Ureter (tissue), 1 donor: Measurements from ENCODE around the gene MAP3K14. TPM values are rescaled to one million over a fixed set of nuclear protein-coding genes. Genes with fewer than 3 reads are reported as not detected.

Experiments
- DNase-seq: peaks from one replicate; pipeline ENCODE4 v3.0.0-alpha.2; 2020; ENCODE audit warnings: low spot score
- total RNA-seq: library from RNA; stranded (reverse); gene quantifications from one replicate; pipeline ENCODE4 v1.2.4, GENCODE V29; 2023
- donor health status: DM: yes; HTN: yes; CAD: no.

The MAP3K14 gene
- total RNA-seq, 1 donor from 2014 or later: 18.7 TPM

GRCh38 chr17:45235416-45236281 lies 81.2 kb downstream of the MAP3K14 start:
- DNase-seq: no peak

GRCh38 chr17:45234641-45235415 lies 82.0 kb downstream of the MAP3K14 start:
- DNase-seq: no peak

DNA sequence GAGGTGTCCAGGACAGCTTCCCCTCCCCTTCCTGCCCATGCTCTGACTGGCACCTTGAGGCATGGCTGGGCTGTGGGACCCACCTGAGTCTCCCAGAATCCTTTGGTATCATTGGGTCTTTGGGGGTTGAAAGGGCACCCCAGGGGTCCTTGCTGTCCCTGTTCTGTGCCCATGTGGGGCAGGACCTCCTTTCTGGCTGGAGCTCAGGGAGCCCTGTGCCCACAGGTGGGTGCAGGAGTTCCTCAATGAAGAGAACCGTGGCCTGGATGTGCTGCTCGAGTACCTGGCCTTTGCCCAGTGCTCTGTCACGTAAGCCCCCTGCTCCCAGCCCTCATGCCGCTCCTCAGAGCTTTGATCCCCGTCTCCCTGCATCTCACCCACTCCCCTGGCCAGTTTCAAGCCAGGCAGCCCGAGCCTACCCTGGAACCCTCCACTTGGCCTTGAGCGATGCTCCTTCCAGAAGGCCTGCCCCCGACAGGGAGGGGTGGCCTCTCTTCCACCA lies 83.3 kb downstream of the MAP3K14 start:
- no peak for DNase-seq

DNA sequence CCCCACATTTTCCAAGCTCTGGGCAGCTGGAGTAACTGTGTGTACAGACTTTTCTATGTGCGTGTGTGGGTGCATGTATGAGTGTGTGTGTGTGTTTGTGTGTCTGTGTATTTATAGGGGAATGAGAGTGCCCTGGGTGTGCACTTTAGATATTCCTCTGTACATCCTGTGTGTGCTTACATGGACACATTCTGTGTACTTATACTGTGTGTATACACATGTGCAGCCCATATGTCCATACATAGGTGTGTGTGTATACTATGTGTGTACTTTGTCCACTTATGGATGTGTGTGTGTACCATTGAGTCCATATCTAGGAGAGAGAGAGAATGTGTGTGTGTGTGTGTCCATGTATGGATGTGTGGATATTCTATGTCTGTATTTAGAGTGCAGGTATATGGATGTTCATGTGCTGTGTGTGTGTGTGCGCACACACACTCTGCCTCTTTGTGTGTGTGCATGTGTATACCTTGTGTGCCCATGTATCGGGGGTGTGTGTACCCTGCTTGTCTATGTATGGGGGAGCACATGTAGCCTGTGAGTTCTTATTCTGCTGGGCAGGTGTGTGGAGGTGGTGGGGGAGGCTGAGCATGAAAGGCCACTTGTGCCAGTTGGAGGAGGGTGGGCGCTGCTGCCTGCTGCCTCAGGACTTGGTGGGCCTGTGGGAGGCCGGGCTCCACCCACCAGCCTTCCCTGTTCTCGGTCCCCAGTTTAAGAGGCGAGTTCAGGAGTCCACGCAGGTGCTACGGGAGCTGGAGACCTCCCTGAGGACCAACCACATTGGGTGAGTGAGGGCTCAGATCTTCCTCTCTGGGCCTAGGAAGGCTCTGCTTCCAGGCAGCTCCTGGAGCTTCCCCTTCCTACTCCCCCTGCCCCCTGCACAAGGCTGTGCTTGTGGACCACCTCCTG lies 84.1 kb downstream of the MAP3K14 start:
- DNase-seq: no peak

- no peak for DNase-seq
Observed at GRCh38 chr17:45231481-45232116, 85.2 kb downstream of the MAP3K14 start.

DNA sequence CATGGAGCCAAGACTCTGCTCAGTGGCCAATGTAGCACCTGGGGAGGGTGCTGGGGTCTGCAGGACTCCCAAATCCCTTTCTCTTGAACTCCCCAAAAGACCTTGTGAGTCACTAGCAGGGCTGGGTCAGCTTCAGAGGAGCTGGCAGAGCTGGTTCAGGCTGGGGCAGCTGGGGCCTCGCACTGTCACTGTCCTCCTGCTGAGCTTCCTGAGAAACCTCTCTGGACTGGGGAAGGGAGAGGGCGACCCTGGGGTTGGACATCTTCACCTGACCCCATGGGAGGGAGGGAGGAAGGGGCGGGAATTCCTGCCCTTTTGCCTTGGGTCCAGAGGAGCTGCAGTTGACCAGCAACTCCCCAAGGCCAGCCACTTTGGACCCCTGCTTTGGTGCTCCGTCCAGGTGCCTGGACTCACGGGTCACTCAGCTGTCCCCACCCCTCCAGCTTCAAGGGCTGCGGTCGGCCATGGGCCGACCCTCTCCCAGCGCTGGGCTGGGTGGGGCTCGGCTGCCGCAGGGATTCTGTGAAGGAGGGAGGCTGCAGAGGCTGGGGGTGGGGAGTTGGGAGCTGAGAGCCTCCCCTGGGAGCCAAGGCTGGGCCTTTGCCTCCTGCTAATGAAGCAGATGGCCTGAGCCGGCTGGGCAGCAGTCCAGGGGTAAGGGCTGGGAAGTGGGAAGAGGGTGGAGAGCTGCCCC lies 85.9 kb downstream of the MAP3K14 start:
- DNase-seq: no peak

DNA sequence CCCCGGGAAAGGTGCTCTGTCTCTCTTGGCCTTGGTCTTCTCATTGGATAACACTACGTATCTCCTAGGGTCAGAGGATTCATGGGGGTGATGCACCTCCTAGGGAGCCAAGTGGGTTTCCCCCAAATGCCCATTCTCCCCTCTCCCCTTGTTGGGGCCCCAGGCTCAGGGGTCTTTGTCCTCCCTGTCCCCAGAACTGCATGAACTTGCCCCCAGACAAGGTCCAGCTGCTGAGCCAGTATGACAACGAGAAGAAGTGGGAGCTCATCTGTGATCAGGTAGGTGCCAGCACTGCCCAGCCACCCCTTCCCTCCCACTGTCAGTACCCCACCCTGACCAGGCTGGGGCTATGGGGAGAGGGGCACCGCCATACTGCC lies 86.4 kb downstream of the MAP3K14 start:
- DNase-seq: no peak

GRCh38 chr17:45229681-45230409 lies 87.0 kb downstream of the MAP3K14 start:
- no peak for DNase-seq

DNA sequence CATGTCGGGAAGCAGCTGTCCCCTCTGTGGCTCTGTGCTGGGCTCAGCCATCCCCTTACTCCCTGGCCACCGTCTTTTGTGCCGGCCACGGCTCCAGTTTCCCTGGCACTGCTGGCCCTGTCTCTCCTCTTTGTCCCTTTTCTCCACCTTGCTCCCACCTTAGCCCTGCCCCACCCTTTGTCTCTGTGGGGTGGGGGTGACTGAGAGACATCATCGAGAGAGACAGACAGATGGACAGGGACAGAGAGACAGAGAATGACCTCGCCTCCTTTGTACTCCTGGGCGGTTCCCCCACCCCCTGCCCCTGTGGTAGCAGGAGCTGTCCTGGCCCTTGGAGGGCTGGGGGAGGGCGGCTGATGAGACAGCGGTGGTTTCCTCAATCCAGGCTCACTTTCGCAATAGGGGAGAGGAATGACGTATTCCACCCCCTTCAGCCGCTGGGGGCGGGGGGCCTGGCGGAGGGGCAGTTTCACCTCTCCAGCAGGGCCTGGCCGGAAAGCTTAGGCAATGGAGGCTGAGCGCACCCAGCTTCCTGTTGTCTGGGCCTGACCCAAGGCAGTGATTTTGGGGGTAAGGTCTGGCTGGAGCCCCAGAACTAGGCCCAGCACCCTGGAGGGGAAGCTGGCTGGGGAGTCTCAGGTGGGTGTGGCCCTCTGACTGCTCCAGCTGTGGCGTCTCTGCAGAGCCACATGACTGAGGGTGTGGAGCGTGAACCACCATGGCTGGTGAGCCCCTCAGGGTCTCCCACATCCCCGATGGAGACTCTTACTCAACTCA lies 87.9 kb downstream of the MAP3K14 start:
- DNase-seq: peak; percentile 83

DNA sequence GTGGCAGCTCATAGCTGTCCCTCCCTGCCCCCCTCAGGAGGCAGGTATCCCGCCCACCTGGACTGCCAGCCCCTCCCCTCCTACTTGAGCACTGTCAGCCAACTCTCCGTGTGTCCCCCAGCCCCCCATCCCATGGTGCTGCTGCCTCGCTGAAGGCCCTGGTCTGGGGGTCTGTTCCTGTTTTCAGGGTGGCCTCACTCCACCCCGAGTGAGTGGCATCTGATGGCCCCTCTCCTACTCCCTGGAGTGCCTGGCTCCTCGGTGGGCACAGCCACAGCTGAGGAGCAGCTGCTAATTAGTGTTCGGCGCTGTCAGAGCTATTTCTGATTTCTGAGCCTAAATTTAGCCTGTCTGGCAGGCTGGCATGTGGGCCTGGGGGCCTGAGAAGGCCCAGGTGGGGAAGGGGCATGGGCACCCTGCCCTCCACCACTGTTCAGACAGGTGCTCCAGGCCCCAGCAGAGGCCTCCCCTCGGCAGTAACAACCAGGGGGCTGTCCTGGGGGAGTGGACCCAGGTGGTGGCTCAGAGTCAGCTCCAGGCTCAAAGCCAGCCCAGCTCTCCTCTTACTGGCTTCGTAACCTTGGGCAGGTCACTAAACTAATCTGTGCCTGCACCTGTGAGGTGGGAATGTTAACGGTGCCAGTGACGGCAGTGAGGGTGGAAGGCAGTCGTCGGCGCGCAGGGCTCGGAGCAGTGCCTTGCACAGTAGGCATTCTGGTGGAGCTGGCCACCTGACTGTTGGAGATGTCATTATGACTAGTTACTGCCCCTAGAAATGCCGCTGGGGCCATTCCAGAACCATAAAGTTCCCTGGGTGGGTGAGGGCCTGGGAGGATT lies 88.7 kb downstream of the MAP3K14 start:
- no peak for DNase-seq

DNA sequence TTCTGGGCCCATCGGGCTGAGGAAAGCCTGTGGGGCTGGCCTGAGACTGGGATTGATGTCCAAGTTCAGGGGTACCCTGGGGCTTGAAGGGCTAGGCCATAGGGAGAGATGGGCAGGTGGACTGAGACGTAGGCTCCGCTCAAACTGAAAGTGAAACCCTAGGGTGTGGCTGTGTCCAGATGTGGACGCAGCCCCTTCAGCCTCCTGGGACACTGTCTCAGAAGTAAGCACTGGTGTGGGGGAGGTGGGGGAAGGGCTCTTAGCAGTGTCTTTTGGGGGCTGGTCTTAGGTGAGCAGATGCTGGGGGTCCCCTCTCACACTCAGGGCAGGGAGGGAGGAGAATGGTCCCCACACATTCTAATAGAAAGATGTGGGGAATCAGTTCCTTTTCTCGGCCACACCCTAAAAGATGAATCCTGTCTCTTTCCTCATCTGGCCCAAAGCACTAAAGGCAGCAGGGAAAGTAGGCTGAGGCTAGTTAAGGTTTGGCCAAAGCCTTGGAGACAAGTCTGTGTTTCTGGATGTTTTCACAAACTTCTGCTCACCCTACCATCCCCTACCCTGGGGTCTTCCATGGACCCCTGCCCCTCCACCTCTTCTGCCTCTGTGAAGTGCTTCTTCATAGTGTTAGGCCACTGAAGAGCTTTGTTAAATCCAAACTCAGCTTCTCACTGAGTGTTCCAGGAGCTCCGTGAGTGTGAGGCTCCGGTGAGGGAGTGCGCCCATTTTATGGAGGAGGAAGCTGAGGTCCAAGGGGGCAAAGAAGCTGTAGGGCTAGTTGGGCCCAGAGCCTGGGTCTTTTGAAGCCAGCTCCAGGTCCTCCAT lies 89.5 kb downstream of the MAP3K14 start:
- DNase-seq: no peak

DNA sequence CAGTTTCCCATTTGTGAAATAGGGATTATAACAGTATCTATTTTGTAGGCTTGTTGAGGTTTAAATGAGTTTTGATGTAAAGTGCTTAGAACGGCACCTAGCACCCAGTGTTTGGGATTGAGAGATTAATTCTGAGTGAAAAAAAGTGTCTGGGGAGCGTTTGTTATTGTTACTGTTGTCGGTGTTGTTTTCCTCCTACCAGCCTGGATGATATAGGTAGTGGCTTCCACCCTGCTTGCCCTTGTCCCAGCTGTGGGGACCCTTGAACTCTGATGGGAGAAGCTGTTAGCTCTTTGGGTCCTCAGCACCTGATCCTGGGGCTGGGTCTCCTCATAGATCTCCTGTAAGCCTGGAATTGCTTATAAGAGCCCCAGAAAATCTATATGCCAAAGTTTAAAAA lies 90.2 kb downstream of the MAP3K14 start:
- no peak for DNase-seq

GRCh38 chr17:45225964-45226530 lies 90.8 kb downstream of the MAP3K14 start:
- peak; percentile 79 for DNase-seq

DNA sequence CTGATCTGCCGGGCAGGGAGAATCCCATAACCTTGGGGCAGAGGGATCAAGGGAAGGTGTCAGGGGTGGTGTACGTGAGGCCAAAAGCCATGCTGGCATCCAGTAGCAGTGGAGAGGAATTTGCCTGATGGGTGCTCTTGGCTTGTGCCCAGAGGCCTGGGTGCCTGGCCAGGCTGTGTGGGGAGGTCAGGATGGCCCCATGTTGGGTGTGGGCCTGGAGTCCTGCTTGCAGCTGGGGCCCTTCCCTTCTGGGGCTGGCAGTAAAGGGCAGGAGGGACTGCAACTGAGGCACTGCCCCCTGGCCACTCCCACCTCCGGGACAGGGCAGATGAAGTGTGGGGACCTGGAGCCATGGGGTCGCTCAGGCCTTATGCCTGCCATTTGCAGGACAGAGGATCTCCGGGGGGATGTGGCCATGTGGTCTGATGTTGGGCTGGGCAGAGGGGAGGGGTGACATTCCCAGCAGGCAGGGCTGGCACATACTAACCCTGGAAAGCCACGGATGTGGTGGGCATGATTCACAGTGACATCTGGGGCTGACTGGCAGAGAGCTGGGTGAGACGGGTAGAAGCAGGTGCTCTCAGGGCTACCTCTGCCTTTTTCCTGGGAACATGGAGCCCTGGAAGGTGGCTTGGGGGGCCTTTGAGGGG lies 91.6 kb downstream of the MAP3K14 start:
- no peak for DNase-seq

GRCh38 chr17:45224671-45225050 lies 92.2 kb downstream of the MAP3K14 start:
- DNase-seq: no peak
